NT2/D1 (cell line): ENCODE measurements around the gene SLC27A3.

Source experiments
- DNase-seq: peaks from one replicate; pipeline ENCODE4 v3.0.0-alpha.2; 2011; ENCODE audit warnings: low read depth, low spot score
- H3K27me3 ChIP-seq: 2 replicates; pipeline ENCODE4 v1.6.0; 2011; ENCODE audit warnings: mild to moderate bottlenecking; ENCODE audit not compliant: insufficient read length, insufficient read depth
- H3K36me3 ChIP-seq: 2 replicates; pipeline ENCODE4 v1.6.1; 2011; ENCODE audit warnings: mild to moderate bottlenecking, low read length, mixed read lengths; ENCODE audit not compliant: insufficient read depth, insufficient read length
- H3K4me1 ChIP-seq: 2 replicates; pipeline ENCODE4 v1.5.1; 2011; ENCODE audit not compliant: insufficient read depth, insufficient read length
- H3K4me3 ChIP-seq: 2 replicates; pipeline ENCODE4 v1.5.1; 2011; ENCODE audit warnings: low read depth; ENCODE audit not compliant: insufficient read length
- H3K9ac ChIP-seq: 2 replicates; pipeline ENCODE4 v1.6.0; 2011; ENCODE audit warnings: low read depth; ENCODE audit not compliant: insufficient read length
- H3K9me3 ChIP-seq: 2 replicates; pipeline ENCODE4 v1.5.1; 2011; ENCODE audit warnings: mild to moderate bottlenecking, low read length; ENCODE audit not compliant: insufficient read depth
- SUZ12 ChIP-seq: IDR thresholded peaks from 2 replicates; pipeline ENCODE4 v1.6.1; 2011; ENCODE audit not compliant: insufficient read length, insufficient read depth; ENCODE audit errors: extremely low read depth
- YY1 ChIP-seq: IDR thresholded peaks from 2 replicates; pipeline ENCODE4 v1.6.1; 2011; ENCODE audit not compliant: insufficient read length, insufficient read depth
- ZNF274 ChIP-seq: IDR thresholded peaks from 2 replicates; pipeline ENCODE4 v1.6.1; 2011; ENCODE audit warnings: mild to moderate bottlenecking, low read depth, low read length

SLC27A3 gene

GRCh38 chr1:153792631-153793041, 17.4 kb downstream of the SLC27A3 start:
- Histone ChIP-seq H3K4me3 (no peak overlapping the region), H3K27me3 (no peaks in the 10 kb centered on the region), H3K36me3 (no peaks in the 10 kb centered on the region), H3K9ac (no peak overlapping the region), H3K9me3 (no peaks in the 10 kb centered on the region), H3K4me1 (peaks cover 27% of the 10 kb centered on the region)
- DNase-seq: no peak
- TF ChIP-seq YY1 (no peak), SUZ12 (no peak)

GRCh38 chr1:153793261-153793972, 18.2 kb downstream of the SLC27A3 start:
- Histone ChIP-seq H3K36me3 (no peaks in the 10 kb centered on the region), H3K4me3 (no peak overlapping the region), H3K4me1 (peaks cover 30% of the 10 kb centered on the region), H3K9me3 (no peaks in the 10 kb centered on the region), H3K27me3 (no peaks in the 10 kb centered on the region), H3K9ac (no peak overlapping the region)
- no peak for DNase-seq
- TF ChIP-seq YY1: no peak
- TF ChIP-seq ZNF274: no peak
- no peak for TF ChIP-seq SUZ12

GRCh38 chr1:153793973-153794615, 18.9 kb downstream of the SLC27A3 start:
- Histone ChIP-seq H3K4me3 (no peak overlapping the region), H3K4me1 (peaks cover 30% of the 10 kb centered on the region), H3K36me3 (no peaks in the 10 kb centered on the region), H3K27me3 (no peaks in the 10 kb centered on the region), H3K9ac (peak overlapping the region; percentile 46), H3K9me3 (no peaks in the 10 kb centered on the region)
- DNase-seq: no peak
- TF ChIP-seq SUZ12: no peak
- TF ChIP-seq YY1: no peak
- no peak for TF ChIP-seq ZNF274

GRCh38 chr1:153794624-153795329, 19.6 kb downstream of the SLC27A3 start:
- peaks cover 4% of the 10 kb centered on the region for H3K36me3 ChIP-seq
- H3K4me3 ChIP-seq: no peak overlapping the region
- TF ChIP-seq SUZ12: no peak
- TF ChIP-seq ZNF274: no peak
- no peak for TF ChIP-seq YY1
- no peaks in the 10 kb centered on the region for H3K9me3 ChIP-seq
- no peaks in the 10 kb centered on the region for H3K27me3 ChIP-seq
- peak overlapping the region; percentile 46 for H3K9ac ChIP-seq
- no peak for DNase-seq
- H3K4me1 ChIP-seq: peaks cover 30% of the 10 kb centered on the region

- TF ChIP-seq ZNF274: no peak
- TF ChIP-seq YY1: no peak
- TF ChIP-seq SUZ12: no peak
Measured at GRCh38 chr1:153795330-153795837, 20.2 kb downstream of the SLC27A3 start.

GRCh38 chr1:153795934-153796785, 21.0 kb downstream of the SLC27A3 start:
- Histone ChIP-seq H3K9ac (no peak overlapping the region), H3K9me3 (no peaks in the 10 kb centered on the region), H3K36me3 (peaks cover 6% of the 10 kb centered on the region), H3K27me3 (no peaks in the 10 kb centered on the region), H3K4me1 (peaks cover 30% of the 10 kb centered on the region), H3K4me3 (no peak overlapping the region)
- TF ChIP-seq ZNF274 (no peak), YY1 (no peak), SUZ12 (no peak)
- DNase-seq: no peak

More at GRCh38 chr1:153795330-153795837, 20.2 kb downstream of the SLC27A3 start:
- peaks cover 30% of the 10 kb centered on the region for H3K4me1 ChIP-seq
- H3K9me3 ChIP-seq: no peaks in the 10 kb centered on the region
- peaks cover 6% of the 10 kb centered on the region for H3K36me3 ChIP-seq
- no peak for DNase-seq
- H3K9ac ChIP-seq: peak overlapping the region; percentile 34
- H3K27me3 ChIP-seq: no peaks in the 10 kb centered on the region
- no peak overlapping the region for H3K4me3 ChIP-seq
